SH-SY5Y (cell line): ENCODE data around the gene IL10.

ENCODE experiments used
- GATA2 ChIP-seq: IDR thresholded peaks from 2 replicates; pipeline ENCODE4 v1.6.1; 2011; ENCODE audit warnings: mild to moderate bottlenecking, low read depth, low read length
- GATA3 ChIP-seq: IDR thresholded peaks from 2 replicates; pipeline ENCODE4 v1.6.1; 2011; ENCODE audit warnings: low read depth, mild to moderate bottlenecking, low read length, moderate library complexity

- TF ChIP-seq GATA3 (no peak), GATA2 (no peak)
Measured at GRCh38 chr1:206812471-206812870, 40.2 kb upstream of the IL10 start.
